ENCODE results near the gene DCLK2. TPM values are rescaled to one million over a fixed set of nuclear protein-coding genes. Genes with fewer than 3 reads are reported as not detected.

Gene DCLK2
- total RNA-seq, 1 experiment from 2014 or later = 2.7 TPM

DNA sequence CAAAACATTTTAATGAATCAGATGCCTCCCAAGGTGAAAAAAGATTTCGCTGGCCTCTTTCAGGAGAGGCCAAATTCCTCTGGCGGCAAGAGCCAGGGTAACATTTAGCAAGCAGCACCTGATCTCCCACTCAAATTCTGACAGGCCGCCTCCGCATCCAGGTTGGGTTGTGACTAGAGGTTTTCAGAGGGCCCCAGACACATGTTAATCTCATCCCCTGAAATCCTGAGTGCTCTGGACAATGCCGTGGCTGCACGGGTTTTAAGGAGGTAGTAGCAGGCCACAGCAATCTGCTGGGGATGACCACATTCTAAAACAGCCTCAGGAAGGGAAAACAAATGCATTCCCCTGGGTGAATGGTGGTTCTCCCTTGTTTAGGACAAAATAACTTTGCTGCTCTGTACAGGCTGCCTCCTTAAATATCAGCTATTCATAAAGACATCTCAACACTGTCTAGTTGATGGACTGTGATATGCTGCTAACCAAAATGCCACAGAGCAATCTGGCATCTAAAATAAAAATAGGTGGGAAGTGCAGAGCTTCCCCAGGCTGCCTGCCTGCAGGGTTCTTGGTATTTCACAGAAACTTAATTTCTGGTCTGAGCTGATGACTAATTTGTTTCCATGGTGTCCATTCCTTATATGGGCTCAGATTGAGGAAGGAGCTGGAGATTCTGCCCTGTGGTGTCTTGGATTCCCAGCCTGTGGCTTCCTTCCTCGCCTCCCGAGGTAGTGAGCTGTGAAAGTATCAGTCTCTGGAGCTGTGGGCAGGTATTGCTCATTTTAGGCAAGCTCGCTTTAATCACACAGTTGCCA lies 202.0 kb downstream of the DCLK2 start:
- Histone ChIP-seq H3K4me1 (ENCODE audit: control insufficient read depth in 1 of 2, insufficient read depth in 2 of 2, low read length in 2 of 2) (peaks cover 2 to 12% of the 10 kb centered on the region in 2 experiments; a peak in 2 of 4 replicates), H3K27me3 (ENCODE audit: insufficient read depth, low read length) (no peaks in the 10 kb centered on the region), H3K79me2 (ENCODE audit: insufficient read depth, low read length) (no peaks in the 10 kb centered on the region), H3K27ac (ENCODE audit: low read depth, low read length) (no peak overlapping the region), H3K9ac (ENCODE audit: low read length) (no peak overlapping the region), H3K4me3 (replicated peaks in 1 of 2; ENCODE audit: low read depth in 1 of 2, low read length in 2 of 2) (no peak overlapping the region), H2AFZ (ENCODE audit: low read depth, low read length, poor library complexity, severe bottlenecking) (no peak overlapping the region), H3K4me2 (ENCODE audit: low read length) (0 out of 2 replicates have a peak overlapping the region, but pooled peaks have one; percentile 3), H3K9me2 (ENCODE audit: insufficient read depth) (no peaks in the 10 kb centered on the region), H3K36me3 (ENCODE audit: control insufficient read depth in 1 of 2, insufficient read depth in 2 of 2, low read length in 2 of 2) (no peaks in the 10 kb centered on the region), H4K20me1 (ENCODE audit: insufficient read depth) (no peaks in the 10 kb centered on the region), H3K9me3 (ENCODE audit: control insufficient read depth in 1 of 2, insufficient read depth in 1 of 2, low read depth in 1 of 2, low read length in 2 of 2) (no peaks in the 10 kb centered on the region)
- ATAC-seq (no peak), DNase-seq (ENCODE audit: low read depth, low spot score) (no peak)
- POLR2A ChIA-PET = no interaction called here
- CTCF ChIA-PET = interaction anchor here (1.0 kb wide), 1 partner anchor 37 kb away, joined by 3 read pairs; no protein-coding TSS in a partner anchor
- no TSS peak for BruUV-seq (replicated peaks)
- RAD21 ChIA-PET (ENCODE audit: low non-redundant PET in 1 of 2, low total read pairs in 2 of 2, uncharacterized antibody in 2 of 2, unreplicated experiment in 2 of 2) = no interaction called here
- no peak for TF ChIP-seq EZH2phosphoT487 (IDR thresholded peaks at IDR 0.05; ENCODE audit: borderline replicate concordance)
- TF ChIP-seq SRF (IDR thresholded peaks at IDR 0.05; ENCODE audit: low read depth) = peak; percentile 92
- no peak for TF ChIP-seq CBX3 (IDR thresholded peaks at IDR 0.05; ENCODE audit: low read depth)
- intact Hi-C loops (cut with micrococcal nuclease) = no loop called here

DNA sequence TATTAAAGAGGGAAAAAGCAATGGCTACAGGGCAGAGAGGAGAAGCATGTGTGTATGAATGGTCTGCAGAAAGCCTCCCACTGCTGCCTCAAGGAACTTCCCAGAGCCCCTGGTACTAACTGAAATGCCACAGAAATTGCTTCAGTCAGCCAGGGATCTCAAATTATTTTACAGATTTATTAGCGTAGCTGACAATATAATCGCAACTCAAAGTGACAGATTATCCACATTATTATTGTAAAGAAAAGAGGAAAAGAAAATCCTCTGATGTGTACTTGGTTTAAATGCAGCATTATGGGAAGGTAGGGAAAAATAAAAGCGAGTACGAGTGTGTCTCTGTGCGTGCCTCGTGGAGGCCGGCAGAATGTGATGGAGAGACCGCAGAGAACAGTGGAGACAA lies 202.7 kb downstream of the DCLK2 start:
- ChIA-PET RAD21 (ENCODE audit: low non-redundant PET in 1 of 2, low total read pairs in 2 of 2, uncharacterized antibody in 2 of 2, unreplicated experiment in 2 of 2) (no interaction called here), POLR2A (no interaction called here), CTCF (interaction anchor here (1.0 kb wide), 1 partner anchor 38 kb away, joined by 3 read pairs; no protein-coding TSS in a partner anchor)
- H2AFZ ChIP-seq (ENCODE audit: low read depth, low read length, poor library complexity, severe bottlenecking) = no peak overlapping the region
- no peaks in the 10 kb centered on the region for H4K20me1 ChIP-seq (ENCODE audit: insufficient read depth)
- TF ChIP-seq FOSL1 (IDR thresholded peaks at IDR 0.05; ENCODE audit: low read depth) = no peak
- TF ChIP-seq, protein P1, sequence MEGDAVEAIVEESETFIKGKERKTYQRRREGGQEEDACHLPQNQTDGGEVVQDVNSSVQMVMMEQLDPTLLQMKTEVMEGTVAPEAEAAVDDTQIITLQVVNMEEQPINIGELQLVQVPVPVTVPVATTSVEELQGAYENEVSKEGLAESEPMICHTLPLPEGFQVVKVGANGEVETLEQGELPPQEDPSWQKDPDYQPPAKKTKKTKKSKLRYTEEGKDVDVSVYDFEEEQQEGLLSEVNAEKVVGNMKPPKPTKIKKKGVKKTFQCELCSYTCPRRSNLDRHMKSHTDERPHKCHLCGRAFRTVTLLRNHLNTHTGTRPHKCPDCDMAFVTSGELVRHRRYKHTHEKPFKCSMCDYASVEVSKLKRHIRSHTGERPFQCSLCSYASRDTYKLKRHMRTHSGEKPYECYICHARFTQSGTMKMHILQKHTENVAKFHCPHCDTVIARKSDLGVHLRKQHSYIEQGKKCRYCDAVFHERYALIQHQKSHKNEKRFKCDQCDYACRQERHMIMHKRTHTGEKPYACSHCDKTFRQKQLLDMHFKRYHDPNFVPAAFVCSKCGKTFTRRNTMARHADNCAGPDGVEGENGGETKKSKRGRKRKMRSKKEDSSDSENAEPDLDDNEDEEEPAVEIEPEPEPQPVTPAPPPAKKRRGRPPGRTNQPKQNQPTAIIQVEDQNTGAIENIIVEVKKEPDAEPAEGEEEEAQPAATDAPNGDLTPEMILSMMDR (IDR thresholded peaks at IDR 0.05 in 2 of 3, conservative IDR thresholded peaks at IDR 0.05 in 1 of 3; ENCODE audit: borderline replicate concordance in 1 of 3, insufficient read depth in 1 of 3, low read depth in 2 of 3, low read length in 2 of 3) = no peak
- TF ChIP-seq SRF (IDR thresholded peaks at IDR 0.05; ENCODE audit: low read depth) = no peak
- no peak for ATAC-seq
- intact Hi-C loops (cut with micrococcal nuclease) = no loop called here
- H3K9me3 ChIP-seq (ENCODE audit: control insufficient read depth in 1 of 2, insufficient read depth in 1 of 2, low read depth in 1 of 2, low read length in 2 of 2) = no peaks in the 10 kb centered on the region
- H3K27me3 ChIP-seq (ENCODE audit: insufficient read depth, low read length) = no peaks in the 10 kb centered on the region
- no peak overlapping the region for H3K9ac ChIP-seq (ENCODE audit: low read length)
- H3K79me2 ChIP-seq (ENCODE audit: insufficient read depth, low read length) = no peaks in the 10 kb centered on the region
- no peak overlapping the region for H3K27ac ChIP-seq (ENCODE audit: low read depth, low read length)
- H3K9me2 ChIP-seq (ENCODE audit: insufficient read depth) = no peaks in the 10 kb centered on the region
- no TSS peak for BruUV-seq (replicated peaks)
- no peak for DNase-seq (ENCODE audit: low read depth, low spot score)
- 0 out of 2 replicates have a peak overlapping the region, but pooled peaks have one; percentile 3 for H3K4me2 ChIP-seq (ENCODE audit: low read length)
- H3K36me3 ChIP-seq (ENCODE audit: control insufficient read depth in 1 of 2, insufficient read depth in 2 of 2, low read length in 2 of 2) = no peaks in the 10 kb centered on the region
- peaks cover 2 to 12% of the 10 kb centered on the region in 2 experiments; a peak in 2 of 4 replicates for H3K4me1 ChIP-seq (ENCODE audit: control insufficient read depth in 1 of 2, insufficient read depth in 2 of 2, low read length in 2 of 2)
- no peak overlapping the region for H3K4me3 ChIP-seq (replicated peaks in 1 of 2; ENCODE audit: low read depth in 1 of 2, low read length in 2 of 2)

Data from HCT116 (cell line).